GM12878 (cell line): ENCODE measurements around the gene DMRT2. TPM values are rescaled to one million over a fixed set of nuclear protein-coding genes. Genes with fewer than 3 reads are reported as not detected.

Experiments used
- ATAC-seq: fragments of 200-7000 bp; cut with Tn5 transposase; 3 replicates; pipeline ENCODE4 v1.9.1; 2020; ENCODE audit warnings: mild to moderate bottlenecking, moderate library complexity
- BruUV-seq: library from RNA; stranded (reverse); fragments of 400-500 nt; replicated peaks from 2 replicates; lab custom pipeline; 2021; lab: Mats Ljungman, UMichigan
- CTCF ChIA-PET: fragments of 300-600 bp; sonication (Branson Sonifier 250); formaldehyde crosslinking; extraction: SDS; loops from one replicate; lab custom pipeline; 2021; ENCODE audit warnings: inconsistent platforms; lab: Yijun Ruan, JAX
- POLR2A ChIA-PET: fragments of 350-600 bp; formaldehyde crosslinking; extraction: SDS; loops from one replicate; lab custom pipeline; 2021; ENCODE audit warnings: inconsistent platforms; lab: Charles Lee
- RAD21 ChIA-PET: fragments of 300-600 bp; sonication (Branson Sonifier 250); formaldehyde crosslinking; loops from one replicate; lab custom pipeline; 2023; ENCODE audit warnings: antibody characterized with exemption; ENCODE audit not compliant: unreplicated experiment; lab: Charles Lee
- SMC1A ChIA-PET: fragments of 300-600 bp; sonication (Branson Sonifier 250); formaldehyde crosslinking; loops from one replicate; lab custom pipeline; 2023; ENCODE audit not compliant: unreplicated experiment, uncharacterized antibody; lab: Charles Lee
- DNase-seq: peaks from one replicate; pipeline ENCODE4 v3.0.0-alpha.2; 2011; ENCODE audit warnings: low read depth, low spot score
- FAIRE-seq: peaks from 3 replicates; lab custom pipeline; 2011; peaks lifted over from hg19 to GRCh38; lab: Jason Lieb, UNC
- H2AFZ ChIP-seq: 2 replicates; pipeline ENCODE4 v1.6.0; 2011; ENCODE audit warnings: low read depth, low read length, control low read depth; ENCODE audit not compliant: control insufficient read depth
- H3K27ac ChIP-seq: 2 replicates; pipeline ENCODE4 v1.5.1; 2011; ENCODE audit warnings: control low read depth; ENCODE audit not compliant: control insufficient read depth, insufficient read depth
- H3K27me3 ChIP-seq, 2 experiments: replicated peaks in 1 of 2; 2 replicates each; pipeline versions ENCODE4 v1.6.0 to v1.6.1; 2011; ENCODE audit warnings: low read length in 1 of 2; ENCODE audit not compliant: control insufficient read depth in 2 of 2, insufficient read depth in 2 of 2
- H3K36me3 ChIP-seq, 2 experiments: 2 replicates each; pipeline ENCODE4 v1.5.1; 2011; ENCODE audit warnings: low read length in 1 of 2; ENCODE audit not compliant: control insufficient read depth in 2 of 2, insufficient read depth in 2 of 2
- H3K4me1 ChIP-seq: 2 replicates; pipeline ENCODE4 v1.6.1; 2011; ENCODE audit warnings: mild to moderate bottlenecking, low read length, moderate library complexity, mixed read lengths; ENCODE audit not compliant: control insufficient read depth, insufficient read depth
- H3K4me2 ChIP-seq: 2 replicates; pipeline ENCODE4 v1.6.0; 2011; ENCODE audit warnings: control low read depth; ENCODE audit not compliant: control insufficient read depth, insufficient read depth
- H3K4me3 ChIP-seq: fragments of 200-600 bp; sonication (generic); 2 replicates; pipeline ENCODE4 v1.5.1; 2016
- H3K79me2 ChIP-seq: 2 replicates; pipeline ENCODE4 v1.6.0; 2011; ENCODE audit warnings: low read length; ENCODE audit not compliant: control insufficient read depth, insufficient read depth
- H3K9ac ChIP-seq: 2 replicates; pipeline ENCODE4 v1.8.0; 2011; ENCODE audit warnings: low read length, control low read depth, mixed read lengths; ENCODE audit not compliant: control insufficient read depth, insufficient read depth
- H3K9me3 ChIP-seq: replicated peaks from 3 replicates; pipeline ENCODE4 v1.5.1; 2011; ENCODE audit warnings: mild to moderate bottlenecking, low read length; ENCODE audit not compliant: control insufficient read depth, insufficient read depth
- H4K20me1 ChIP-seq: 2 replicates; pipeline ENCODE4 v1.6.0; 2011; ENCODE audit not compliant: control insufficient read depth, insufficient read depth
- ATF3 ChIP-seq: IDR thresholded peaks from 2 replicates; pipeline ENCODE4 v1.6.1; 2011; ENCODE audit warnings: low read depth, mild to moderate bottlenecking, low read length, moderate library complexity, borderline replicate concordance; ENCODE audit errors: extremely low read depth
- BCLAF1 ChIP-seq: fragments of 450-650 bp; IDR thresholded peaks from 2 replicates; pipeline ENCODE4 v1.6.1; 2017; ENCODE audit warnings: antibody characterized with exemption, mild to moderate bottlenecking, moderate library complexity
- BRCA1 ChIP-seq: IDR thresholded peaks from 2 replicates; pipeline ENCODE4 v1.6.1; 2011; ENCODE audit warnings: low read depth, low read length, improper control_type of control experiment
- ELK1 ChIP-seq: IDR thresholded peaks from 2 replicates; pipeline ENCODE4 v1.6.1; 2012; ENCODE audit warnings: low read depth, low read length, improper control_type of control experiment
- IRF3 ChIP-seq: fragments of 450-650 bp; IDR thresholded peaks from 2 replicates; pipeline ENCODE4 v1.6.1; 2014; ENCODE audit warnings: mild to moderate bottlenecking
- MLLT1 ChIP-seq: fragments of 450-650 bp; IDR thresholded peaks from 2 replicates; pipeline ENCODE4 v1.6.1; 2016; ENCODE audit warnings: mild to moderate bottlenecking
- NFYA ChIP-seq: IDR thresholded peaks from 2 replicates; pipeline ENCODE4 v1.6.1; 2011; ENCODE audit warnings: low read depth, mild to moderate bottlenecking, low read length, improper control_type of control experiment, borderline replicate concordance
- RBBP5 ChIP-seq: fragments of 200-600 bp; sonication (generic); conservative IDR thresholded peaks from 2 replicates; pipeline ENCODE4 v1.6.1; 2016
- ZBTB40 ChIP-seq: fragments of 450-650 bp; IDR thresholded peaks from 2 replicates; pipeline ENCODE4 v1.6.1; 2016; ENCODE audit warnings: mild to moderate bottlenecking, moderate library complexity, borderline replicate concordance
- ZNF217 ChIP-seq: fragments of 450-650 bp; IDR thresholded peaks from 2 replicates; pipeline ENCODE4 v1.6.1; 2017; ENCODE audit warnings: antibody characterized with exemption, mild to moderate bottlenecking
- WGBS: methylation state at CpG from one replicate; pipeline ENCODE4 v1.1.6; 2016; ENCODE audit warnings: low lambda C conversion rate; ENCODE audit not compliant: insufficient replicate concordance, insufficient coverage; ENCODE audit errors: missing lambda C conversion rate; 5-methylcytosine and 5-hydroxymethylcytosine counted together
- in situ Hi-C: fragments of 300-500 bp; cut with MboI; formaldehyde crosslinking; loops from 9 replicates; pipeline ENCODE4 v1.14.3; 2018; ENCODE audit warnings: mixed read lengths
- intact Hi-C: fragments of 100-400 bp; cut with micrococcal nuclease; formaldehyde crosslinking; loops from one replicate; pipeline ENCODE4 v1.14.2; 2022; ENCODE audit not compliant: unreplicated experiment
- polyA plus RNA-seq, 11 experiments: library from polyadenylated mRNA; depleted of rRNA in 4 of 11; unstranded in 6 of 11; stranded (reverse) in 5 of 11; fragments of >200 nt; fragmentation: Nextera tagmentation in 4 of 11; fragmentation: Illumina TruSeq in 1 of 11; extraction: Ambion mirVana in 4 of 11; extraction: Trizol in 1 of 11; gene quantifications; 1 replicate in 1 of 11; 2 replicates in 10 of 11; pipeline versions ENCODE4 v1.2.1 to v1.2.3, GENCODE V29; 2011 to 2016; ENCODE audit warnings: inconsistent platforms in 2 of 11, missing spikeins in 2 of 11, low read depth in 1 of 11
- total RNA-seq, 4 experiments: library from RNA; depleted of rRNA in 3 of 4; stranded (reverse); fragments of >200 nt in 3 of 4; fragmentation: Illumina TruSeq in 1 of 4; extraction: Trizol in 1 of 4; gene quantifications; 2 replicates each; pipeline versions ENCODE4 v1.2.1 to v1.2.3, GENCODE V29; 2013 to 2021

Gene DMRT2
- total and polyA plus RNA-seq, 10 of the 15 experiments (the other 5 are each of a cell fraction or from before 2014, with no cell fraction given): 0.08 to 50.2 (median 0.69) TPM

- Histone ChIP-seq H3K9ac (no peak overlapping the region), H3K9me3 (no peaks in the 10 kb centered on the region; the same call in 2 of the 3 replicates), H3K4me1 (no peaks in the 10 kb centered on the region), H3K4me2 (no peak overlapping the region), H3K36me3 (no peaks in the 10 kb centered on the region), H3K79me2 (no peaks in the 10 kb centered on the region), H2AFZ (no peak overlapping the region), H3K27me3 (peaks cover 6 to 19% of the 10 kb centered on the region in 2 experiments; a peak in 3 of 4 replicates), H3K4me3 (no peak overlapping the region), H4K20me1 (no peaks in the 10 kb centered on the region), H3K27ac (no peak overlapping the region)
- in situ Hi-C loops (no loop called here), intact Hi-C loops (no loop called here)
- CTCF ChIA-PET: interaction anchor here (0.6 to 2.8 kb wide), 9 partner anchors 21 to 347 kb away, joined by 3 to 11 read pairs (median 5); no protein-coding TSS in a partner anchor
- SMC1A ChIA-PET: interaction anchor here (0.7 to 6.7 kb wide), 16 partner anchors 10 to 666 kb away, joined by 3 to 59 read pairs (median 6); no protein-coding TSS in a partner anchor
- no peak for DNase-seq
- WGBS: 40% methylated on average over 9 of the region's 10 CpGs
- POLR2A ChIA-PET: interaction anchor here (0.6 to 1.5 kb wide), 5 partner anchors 8 to 409 kb away, joined by 3 to 4 read pairs (median 3); no protein-coding TSS in a partner anchor
- FAIRE-seq: no peak
- RAD21 ChIA-PET: interaction anchor here (0.9 to 3.4 kb wide), 7 partner anchors 35 to 216 kb away, joined by 3 to 15 read pairs (median 4); no protein-coding TSS in a partner anchor
- ATAC-seq: no peak
- no TSS peak for BruUV-seq
- TF ChIP-seq ELK1: no peak
- peak; percentile 25; the same call in 1 of the 2 replicates for TF ChIP-seq ZBTB40
- TF ChIP-seq IRF3: no peak
- no peak for TF ChIP-seq ATF3
- no peak for TF ChIP-seq BRCA1
- no peak for TF ChIP-seq RBBP5
- TF ChIP-seq BCLAF1: no peak
- peak; percentile 95 for TF ChIP-seq MLLT1
- no peak for TF ChIP-seq ZNF217
- TF ChIP-seq NFYA: no peak
Observed at GRCh38 chr9:1053986-1054425, 3.8 kb downstream of the DMRT2 start.
